Epithelial cell of esophagus (primary cell): ENCODE measurements around the gene TULP1.

ENCODE experiments used
- DNase-seq: peaks from one replicate; pipeline ENCODE4 v3.0.0; 2010; ENCODE audit warnings: low read depth
- H3K4me3 ChIP-seq: 2 replicates; pipeline ENCODE4 v1.5.1; 2011; ENCODE audit warnings: mild to moderate bottlenecking, low read length, control low read depth
- CTCF ChIP-seq: IDR thresholded peaks from 2 replicates; pipeline ENCODE4 v1.5.1; 2011; ENCODE audit warnings: low read depth, mild to moderate bottlenecking, low read length, control low read depth, inconsistent platforms; ENCODE audit not compliant: insufficient read depth; ENCODE audit errors: missing control alignments

TULP1 gene

GRCh38 chr6:35497571-35498421 is 14.9 kb downstream of the TULP1 start:
- peak; percentile 60 for DNase-seq
- peak; percentile 5 for TF ChIP-seq CTCF
- H3K4me3 ChIP-seq: peak overlapping the region; percentile 67

- no peak for TF ChIP-seq CTCF
- peak; percentile 77 for DNase-seq
Measured at GRCh38 chr6:35496841-35497570, 15.7 kb downstream of the TULP1 start, which contains the start of gene TEAD3. Gene TEAD3, minus strand, starts transcription at chr6:35497079.

GRCh38 chr6:35496036-35496840 is 16.5 kb downstream of the TULP1 start:
- DNase-seq: peak; percentile 56
- no peak for TF ChIP-seq CTCF
- peak overlapping the region; percentile 75 for H3K4me3 ChIP-seq

More at GRCh38 chr6:35496841-35497570, 15.7 kb downstream of the TULP1 start, which contains the start of gene TEAD3:
- H3K4me3 ChIP-seq: peak within 1 kb of the TSS; percentile 75

- peak overlapping the region; percentile 75 for H3K4me3 ChIP-seq
- TF ChIP-seq CTCF: no peak
- DNase-seq: peak; percentile 27
Measured at GRCh38 chr6:35495258-35496035, 17.2 kb downstream of the TULP1 start.

- DNase-seq: peak; percentile 29
- no peak overlapping the region for H3K4me3 ChIP-seq
- TF ChIP-seq CTCF: no peak
Measured at GRCh38 chr6:35494161-35494563, 18.5 kb downstream of the TULP1 start.

- TF ChIP-seq CTCF: no peak
- no peak for DNase-seq
- H3K4me3 ChIP-seq: no peak overlapping the region
Measured at GRCh38 chr6:35493307-35493983, 19.3 kb downstream of the TULP1 start.
